Thymus (tissue), 11 donors: ENCODE data around the gene C15orf40. TPM values are rescaled to one million over a fixed set of nuclear protein-coding genes. Genes with fewer than 3 reads are reported as not detected.
A peak's percentile ranks its signal among the peaks of the same experiment; 100 is the strongest.
"Not testable (repeated sequence)": the region's sequence is repeated elsewhere in the genome, so short reads cannot be mapped to it uniquely, and the experiment has no call there.

Source experiments
- DNase-seq, 9 donors: peaks; one replicate each; pipeline ENCODE4 v3.0.0-alpha.2; 2013; ENCODE audit warnings: low spot score in 9 of 9, low read depth in 6 of 9, missing footprints in 1 of 9
- H3K27ac ChIP-seq, 2 donors: one replicate each; pipeline ENCODE4 v1.5.1; 2013; ENCODE audit warnings: control low read depth in 1 of 2, low read depth in 1 of 2, low read length in 1 of 2, mild to moderate bottlenecking in 1 of 2, moderate library complexity in 1 of 2
- H3K27me3 ChIP-seq, 2 donors: one replicate each; pipeline ENCODE4 v1.5.1; 2013; ENCODE audit warnings: low read length in 1 of 2; ENCODE audit not compliant: control insufficient read depth in 2 of 2, insufficient read depth in 1 of 2
- H3K36me3 ChIP-seq, 2 donors: one replicate each; pipeline ENCODE4 v1.5.1; 2013; ENCODE audit warnings: low read length in 1 of 2, mild to moderate bottlenecking in 1 of 2, moderate library complexity in 1 of 2; ENCODE audit not compliant: control insufficient read depth in 2 of 2, insufficient read depth in 2 of 2
- H3K4me1 ChIP-seq, 2 donors: one replicate each; pipeline ENCODE4 v1.5.1; 2013; ENCODE audit warnings: low read length in 2 of 2; ENCODE audit not compliant: control insufficient read depth in 2 of 2, insufficient read depth in 2 of 2
- H3K4me3 ChIP-seq, 2 donors: one replicate each; pipeline ENCODE4 v1.5.1; 2013; ENCODE audit warnings: low read length in 2 of 2, control low read depth in 1 of 2, mild to moderate bottlenecking in 1 of 2
- H3K9me3 ChIP-seq, 2 donors: one replicate each; pipeline ENCODE4 v1.5.1; 2013; ENCODE audit warnings: low read length in 1 of 2, mild to moderate bottlenecking in 1 of 2; ENCODE audit not compliant: control insufficient read depth in 2 of 2, insufficient read depth in 1 of 2
- WGBS: extraction: QIAGEN DNeasy Blood & Tissue Kit; methylation state at CpG from one replicate; pipeline ENCODE4 v1.1.7; 2013; 5-methylcytosine and 5-hydroxymethylcytosine counted together
- polyA plus RNA-seq: library from polyadenylated mRNA; stranded (reverse); fragments of 200-250 nt; gene quantifications from one replicate; pipeline ENCODE4 v1.2.3, GENCODE V29; 2013
- total RNA-seq: library from RNA; stranded (reverse); fragments of 120-200 nt; gene quantifications from one replicate; pipeline ENCODE4 v1.2.4, GENCODE V29; 2013
- donor health status: healthy.

C15orf40 gene
- total and polyA plus RNA-seq, 2 donors = 19.6 to 19.7 TPM

DNA sequence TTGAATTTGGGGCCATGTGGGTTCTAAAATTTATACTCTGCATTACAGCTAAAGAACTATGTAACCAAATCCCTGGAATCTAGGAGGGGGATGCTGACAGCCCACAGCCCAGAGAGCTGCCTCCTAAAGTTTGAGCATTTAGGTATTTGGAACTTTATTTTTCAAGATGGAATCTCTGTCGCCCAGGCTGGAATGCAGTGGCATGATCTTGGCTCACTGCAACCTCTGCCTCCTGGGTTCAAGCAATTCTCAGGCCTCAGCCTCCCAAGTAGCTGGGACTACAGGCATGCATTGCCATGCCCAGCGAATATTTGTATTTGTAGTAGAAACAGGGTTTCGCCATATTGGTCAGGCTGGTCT, 10.8 kb downstream of the C15orf40 start:
- H3K4me1 ChIP-seq = not testable (repeated sequence)

DNA sequence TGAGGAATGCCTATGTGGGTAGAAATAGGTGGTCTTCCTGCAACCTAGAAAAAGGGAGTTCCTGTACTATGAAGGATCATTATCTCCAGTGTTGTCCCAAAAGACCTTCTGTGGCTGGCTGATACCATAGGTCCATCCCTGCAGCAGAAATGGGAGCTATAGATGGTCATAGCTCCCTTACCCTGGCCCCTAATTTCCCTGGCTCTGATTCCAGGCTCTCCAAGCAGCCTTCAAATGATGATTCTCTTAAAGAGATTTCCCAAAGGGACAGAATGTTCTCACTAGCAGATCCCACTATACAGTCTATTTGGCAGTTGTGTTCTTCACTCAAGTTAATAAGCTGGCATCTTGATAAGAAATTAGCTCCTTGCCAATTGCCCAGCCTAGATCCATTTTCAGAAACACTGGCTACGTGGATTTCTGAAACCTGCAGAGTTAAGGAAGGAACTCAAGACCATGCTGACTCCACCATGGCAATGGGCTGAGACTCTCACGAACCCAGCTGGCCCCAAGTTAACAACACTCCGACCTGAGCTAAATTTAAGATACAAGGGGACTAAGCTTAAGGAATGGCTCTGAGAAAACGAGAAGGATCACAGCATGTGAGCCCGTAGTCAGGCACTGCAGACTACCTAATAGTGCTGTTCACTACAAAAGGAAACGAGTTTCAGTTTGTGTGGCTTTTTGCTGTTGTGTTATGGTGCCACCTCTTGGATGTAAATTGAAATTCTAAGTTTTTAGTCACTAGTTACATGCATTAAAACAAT, 11.4 kb downstream of the C15orf40 start:
- DNase-seq = peak in 7 of 9 donors; percentile 38 to 77 (median 57)
- H3K27ac ChIP-seq = no peak overlapping the region
- peaks cover 0 to 4% of the 10 kb centered on the region in 2 donors for H3K4me1 ChIP-seq
- H3K4me3 ChIP-seq = peak overlapping the region; percentile 19 to 29
- H3K9me3 ChIP-seq = no peaks in the 10 kb centered on the region
- H3K27me3 ChIP-seq = no peaks in the 10 kb centered on the region
- 9% methylated on average over 6 of the region's 6 CpGs for WGBS
- peaks cover 0 to 3% of the 10 kb centered on the region in 2 donors for H3K36me3 ChIP-seq

More for the DNA sequence above, 10.8 kb downstream of the C15orf40 start:
- H3K36me3 ChIP-seq, H3K27ac ChIP-seq, H3K27me3 ChIP-seq, H3K9me3 ChIP-seq, H3K4me3 ChIP-seq, DNase-seq: not testable (repeated sequence)
- WGBS = 98% methylated on average over 3 of the region's 3 CpGs

DNA sequence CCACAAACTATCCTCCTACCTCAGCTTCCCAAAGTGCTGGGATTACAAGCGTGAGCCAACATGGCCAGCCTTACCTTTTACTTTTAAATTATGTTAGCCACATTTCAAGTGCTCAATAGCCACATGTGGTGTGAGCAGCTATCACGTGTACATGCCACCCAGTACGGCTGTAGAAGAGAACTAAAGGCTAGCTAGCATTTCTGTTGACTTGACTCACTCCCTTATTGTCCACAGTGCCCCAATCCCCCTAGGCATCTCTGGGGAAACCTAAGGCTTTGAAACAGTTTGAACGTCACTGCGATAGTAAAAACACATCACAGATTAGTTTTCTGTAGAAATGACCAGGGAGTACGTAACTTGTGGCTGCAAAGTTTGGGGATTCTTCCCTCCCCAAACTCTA, 12.0 kb downstream of the C15orf40 start:
- no peak for DNase-seq
- Histone ChIP-seq H3K4me1 (peaks cover 0 to 4% of the 10 kb centered on the region in 2 donors), H3K36me3 (peaks cover 0 to 3% of the 10 kb centered on the region in 2 donors), H3K4me3 (no peak overlapping the region), H3K27me3 (no peaks in the 10 kb centered on the region), H3K9me3 (no peaks in the 10 kb centered on the region), H3K27ac (no peak overlapping the region)
- 96% methylated on average over 6 of the region's 6 CpGs for WGBS

DNA sequence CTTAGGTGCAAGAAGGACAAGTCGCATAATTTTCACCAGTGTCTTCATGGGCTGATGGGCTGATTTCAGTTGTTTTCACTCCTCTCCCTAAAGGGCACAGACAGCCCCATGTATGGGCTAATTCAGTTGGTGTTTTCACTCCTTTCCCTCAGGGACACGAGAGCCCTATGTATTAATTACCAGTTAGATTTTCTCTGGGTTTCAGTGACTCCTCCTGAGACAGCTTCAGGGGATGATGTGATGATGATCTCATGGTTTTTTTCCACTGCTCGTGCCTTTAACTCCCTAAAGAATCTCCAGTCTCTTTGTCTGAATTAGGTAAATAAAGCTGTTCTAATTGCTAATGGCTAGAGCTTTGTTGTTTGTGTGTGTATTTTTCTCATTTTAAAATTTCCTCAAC, 15.5 kb downstream of the C15orf40 start:
- DNase-seq = no peak
- Histone ChIP-seq H3K4me1 (peaks cover 0 to 4% of the 10 kb centered on the region in 2 donors), H3K27ac (no peak overlapping the region), H3K9me3 (no peaks in the 10 kb centered on the region), H3K27me3 (no peaks in the 10 kb centered on the region), H3K36me3 (peaks cover 3 to 4% of the 10 kb centered on the region in 2 donors), H3K4me3 (no peak overlapping the region)
- WGBS = 94% methylated on average over 3 of the region's 3 CpGs

DNA sequence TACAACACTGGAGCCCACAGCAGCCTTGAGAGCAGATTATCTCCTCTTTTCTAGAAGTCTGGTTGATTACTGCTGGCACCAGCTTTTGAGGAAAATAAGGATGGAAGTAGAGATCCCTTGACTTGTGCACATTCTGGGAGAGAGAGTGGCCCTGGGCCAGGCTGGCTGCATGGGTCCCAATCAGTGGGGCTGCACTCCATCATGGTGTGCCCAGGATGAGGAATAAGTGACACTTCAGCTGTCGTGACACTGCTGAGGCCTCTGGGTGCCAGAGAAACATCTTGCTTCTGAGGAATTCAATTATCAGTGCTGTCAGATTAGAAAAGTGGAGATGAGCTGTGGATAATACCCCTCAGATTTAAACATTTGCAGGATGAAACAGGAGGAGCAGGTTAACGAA, 16.4 kb downstream of the C15orf40 start:
- H3K9me3 ChIP-seq = no peaks in the 10 kb centered on the region
- H3K36me3 ChIP-seq = peaks cover 3 to 4% of the 10 kb centered on the region in 2 donors
- 97% methylated on average over 2 of the region's 2 CpGs for WGBS
- H3K4me1 ChIP-seq = peaks cover 0 to 2% of the 10 kb centered on the region in 2 donors
- no peak overlapping the region for H3K27ac ChIP-seq
- H3K27me3 ChIP-seq = no peaks in the 10 kb centered on the region
- no peak for DNase-seq
- H3K4me3 ChIP-seq = no peak overlapping the region

DNA sequence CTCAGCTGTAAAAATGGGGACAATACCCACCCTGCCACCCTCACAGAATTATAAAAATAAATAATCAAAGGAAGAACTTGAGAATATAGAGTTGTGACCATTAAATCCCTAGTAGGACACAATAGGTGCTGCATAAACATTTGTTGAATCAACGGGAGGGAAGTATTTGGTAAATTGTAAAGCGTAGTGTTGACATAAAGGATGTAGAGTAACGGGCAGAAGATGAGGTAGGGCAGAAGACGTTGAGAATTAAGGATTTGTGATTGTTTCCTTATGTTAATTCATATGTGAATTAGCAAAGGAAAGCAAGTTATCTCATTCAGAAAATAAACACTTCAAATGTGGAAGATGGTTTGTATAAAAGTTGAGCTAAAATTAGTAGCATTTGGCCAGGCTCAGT, 18.3 kb downstream of the C15orf40 start:
- Histone ChIP-seq H3K27me3 (no peaks in the 10 kb centered on the region), H3K36me3 (peaks cover 4 to 8% of the 10 kb centered on the region in 2 donors), H3K4me1 (no peaks in the 10 kb centered on the region), H3K9me3 (no peaks in the 10 kb centered on the region), H3K27ac (no peak overlapping the region), H3K4me3 (no peak overlapping the region)
- DNase-seq = no peak
- 95% methylated on average over 4 of the region's 4 CpGs for WGBS

DNA sequence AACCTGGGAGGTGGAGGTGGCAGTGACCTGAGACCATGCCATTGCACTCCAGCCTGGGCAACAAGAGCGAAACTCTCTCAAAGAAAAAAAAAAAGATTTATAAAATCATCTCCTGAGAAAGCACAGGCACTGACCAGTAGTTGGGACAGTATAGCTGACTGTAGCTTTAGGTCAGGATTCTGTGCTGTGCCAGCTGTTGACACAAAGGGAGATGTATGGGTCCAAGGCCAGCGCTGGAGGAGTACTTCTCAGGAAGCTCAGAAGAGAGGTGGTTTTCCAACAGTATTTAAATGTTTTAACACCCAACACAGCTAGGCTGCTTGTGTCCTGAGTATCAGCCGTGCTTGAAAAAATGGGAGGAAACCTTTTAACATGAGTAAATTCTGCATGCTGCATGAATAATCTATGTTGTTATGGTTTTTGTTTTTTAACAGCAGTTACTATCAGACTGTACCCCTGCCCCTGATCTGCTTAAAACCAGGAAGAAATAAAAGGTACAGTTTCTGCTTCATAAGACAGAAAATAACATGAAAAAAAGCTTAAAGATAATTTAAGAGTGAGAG, 18.9 kb downstream of the C15orf40 start:
- Histone ChIP-seq H3K9me3 (no peaks in the 10 kb centered on the region), H3K4me3 (no peak overlapping the region), H3K4me1 (no peaks in the 10 kb centered on the region), H3K36me3 (peaks cover 4 to 8% of the 10 kb centered on the region in 2 donors), H3K27ac (no peak overlapping the region), H3K27me3 (no peaks in the 10 kb centered on the region)
- 97% methylated on average over 3 of the region's 3 CpGs for WGBS
- DNase-seq = no peak

DNA sequence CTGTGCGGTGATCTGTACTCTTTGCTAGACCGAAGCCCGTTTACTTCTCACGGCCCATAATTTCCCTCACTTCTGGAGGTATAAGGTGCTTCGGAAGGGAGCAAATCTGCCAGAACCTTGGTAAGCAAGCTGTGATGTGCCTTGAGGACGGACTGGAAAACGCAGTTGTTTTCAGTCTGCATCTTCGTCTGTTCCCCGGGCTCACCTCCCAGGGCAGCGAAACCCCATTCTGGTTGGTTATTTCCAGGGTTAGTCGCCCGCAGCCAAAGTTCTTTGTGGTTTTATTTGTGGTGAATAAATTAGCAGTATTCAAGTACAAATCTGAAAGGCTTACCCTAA, 25.0 kb downstream of the C15orf40 start:
- DNase-seq = peak in 6 of 9 donors; percentile 16 to 60 (median 31)
- no peaks in the 10 kb centered on the region for H3K27me3 ChIP-seq
- peaks cover 2 to 6% of the 10 kb centered on the region in 2 donors for H3K36me3 ChIP-seq
- peak overlapping the region; percentile 74 to 75 for H3K4me3 ChIP-seq
- peaks cover 11% of the 10 kb centered on the region in 2 donors for H3K4me1 ChIP-seq
- H3K9me3 ChIP-seq = no peaks in the 10 kb centered on the region
- under 1% methylated on average over 12 of the region's 12 CpGs for WGBS
- peak overlapping the region; percentile 61 to 88 for H3K27ac ChIP-seq

DNA sequence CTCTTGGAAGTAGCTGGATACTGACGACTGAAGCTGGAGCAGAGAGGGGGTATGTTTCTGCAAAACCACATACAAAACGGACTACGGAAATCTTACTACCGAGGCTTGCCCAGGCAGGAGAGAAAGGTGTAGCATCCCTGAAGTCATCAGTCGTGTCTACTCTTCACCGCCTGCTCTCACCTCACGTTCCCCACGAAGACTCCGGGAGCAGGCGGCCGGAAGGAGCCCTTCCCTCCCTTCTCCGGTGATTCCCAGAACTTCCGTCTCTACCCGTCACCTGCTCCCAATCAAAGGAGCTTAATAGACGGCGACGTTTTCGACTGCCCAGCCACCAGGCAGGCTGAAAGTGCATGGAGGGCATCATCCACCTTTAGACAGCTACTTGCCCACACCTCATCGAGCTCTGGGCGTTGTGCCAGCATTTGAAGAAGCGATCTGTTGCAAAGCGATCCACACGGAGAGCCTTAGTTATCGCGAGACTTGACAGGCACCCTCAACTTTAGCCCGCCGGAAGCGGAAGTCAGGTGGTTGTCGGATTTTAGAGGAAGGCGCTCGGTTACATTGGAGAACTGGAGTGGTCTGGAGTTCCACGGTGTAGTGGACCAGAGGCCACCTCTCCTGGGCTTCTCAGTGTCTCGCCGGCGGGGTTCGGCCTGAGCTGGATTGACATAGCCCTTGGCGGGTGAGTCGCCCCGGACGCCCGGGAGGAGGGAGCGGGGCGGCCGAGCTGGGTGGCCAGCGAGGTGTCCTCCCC, 25.6 kb downstream of the C15orf40 start, which contains the start of gene RAMAC:
Gene RAMAC, plus strand, starts transcription at position 523 of the 754 bp plus-strand sequence. CDS start 2,809 bp downstream, outside the sequence.
- DNase-seq = peak; percentile 86 to 98 (median 93)
- Histone ChIP-seq H3K36me3 (peaks cover 0 to 5% of the 10 kb centered on the region in 2 donors), H3K9me3 (no peaks in the 10 kb centered on the region), H3K27me3 (no peaks in the 10 kb centered on the region), H3K4me1 (peaks cover 11% of the 10 kb centered on the region in 2 donors), H3K27ac (peak within 1 kb of the TSS; percentile 67 to 88), H3K4me3 (peak within 1 kb of the TSS; percentile 74 to 75)
- 1% methylated on average over 45 of the region's 45 CpGs for WGBS
